Measurements from ENCODE around the gene WDR88.

DNA sequence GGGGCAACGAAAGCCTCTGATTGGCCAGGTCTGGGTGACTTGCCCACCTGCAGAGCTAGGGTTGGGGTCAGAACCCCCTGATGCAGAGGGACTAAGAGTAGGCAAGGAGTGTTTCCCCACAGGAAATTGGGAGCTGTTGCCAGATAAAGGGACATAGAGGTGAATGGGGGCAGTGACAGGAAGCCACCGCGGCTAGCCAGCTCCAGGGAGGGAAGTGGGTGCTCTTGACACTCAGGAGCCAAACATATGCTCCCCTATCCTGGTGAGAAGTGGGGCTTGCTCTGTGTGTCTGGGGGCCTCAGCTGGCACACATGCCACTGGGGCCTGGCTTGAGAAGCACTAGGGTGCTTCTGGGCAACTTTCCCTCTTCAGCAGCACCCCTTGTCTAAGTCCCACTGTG, 26.0 kb downstream of the WDR88 start:
- TF ChIP-seq, protein P1, sequence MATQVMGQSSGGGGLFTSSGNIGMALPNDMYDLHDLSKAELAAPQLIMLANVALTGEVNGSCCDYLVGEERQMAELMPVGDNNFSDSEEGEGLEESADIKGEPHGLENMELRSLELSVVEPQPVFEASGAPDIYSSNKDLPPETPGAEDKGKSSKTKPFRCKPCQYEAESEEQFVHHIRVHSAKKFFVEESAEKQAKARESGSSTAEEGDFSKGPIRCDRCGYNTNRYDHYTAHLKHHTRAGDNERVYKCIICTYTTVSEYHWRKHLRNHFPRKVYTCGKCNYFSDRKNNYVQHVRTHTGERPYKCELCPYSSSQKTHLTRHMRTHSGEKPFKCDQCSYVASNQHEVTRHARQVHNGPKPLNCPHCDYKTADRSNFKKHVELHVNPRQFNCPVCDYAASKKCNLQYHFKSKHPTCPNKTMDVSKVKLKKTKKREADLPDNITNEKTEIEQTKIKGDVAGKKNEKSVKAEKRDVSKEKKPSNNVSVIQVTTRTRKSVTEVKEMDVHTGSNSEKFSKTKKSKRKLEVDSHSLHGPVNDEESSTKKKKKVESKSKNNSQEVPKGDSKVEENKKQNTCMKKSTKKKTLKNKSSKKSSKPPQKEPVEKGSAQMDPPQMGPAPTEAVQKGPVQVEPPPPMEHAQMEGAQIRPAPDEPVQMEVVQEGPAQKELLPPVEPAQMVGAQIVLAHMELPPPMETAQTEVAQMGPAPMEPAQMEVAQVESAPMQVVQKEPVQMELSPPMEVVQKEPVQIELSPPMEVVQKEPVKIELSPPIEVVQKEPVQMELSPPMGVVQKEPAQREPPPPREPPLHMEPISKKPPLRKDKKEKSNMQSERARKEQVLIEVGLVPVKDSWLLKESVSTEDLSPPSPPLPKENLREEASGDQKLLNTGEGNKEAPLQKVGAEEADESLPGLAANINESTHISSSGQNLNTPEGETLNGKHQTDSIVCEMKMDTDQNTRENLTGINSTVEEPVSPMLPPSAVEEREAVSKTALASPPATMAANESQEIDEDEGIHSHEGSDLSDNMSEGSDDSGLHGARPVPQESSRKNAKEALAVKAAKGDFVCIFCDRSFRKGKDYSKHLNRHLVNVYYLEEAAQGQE (IDR thresholded peaks at IDR 0.05; ENCODE audit: insufficient replicate concordance, low read depth) = no peak
- TF ChIP-seq, protein P2, sequence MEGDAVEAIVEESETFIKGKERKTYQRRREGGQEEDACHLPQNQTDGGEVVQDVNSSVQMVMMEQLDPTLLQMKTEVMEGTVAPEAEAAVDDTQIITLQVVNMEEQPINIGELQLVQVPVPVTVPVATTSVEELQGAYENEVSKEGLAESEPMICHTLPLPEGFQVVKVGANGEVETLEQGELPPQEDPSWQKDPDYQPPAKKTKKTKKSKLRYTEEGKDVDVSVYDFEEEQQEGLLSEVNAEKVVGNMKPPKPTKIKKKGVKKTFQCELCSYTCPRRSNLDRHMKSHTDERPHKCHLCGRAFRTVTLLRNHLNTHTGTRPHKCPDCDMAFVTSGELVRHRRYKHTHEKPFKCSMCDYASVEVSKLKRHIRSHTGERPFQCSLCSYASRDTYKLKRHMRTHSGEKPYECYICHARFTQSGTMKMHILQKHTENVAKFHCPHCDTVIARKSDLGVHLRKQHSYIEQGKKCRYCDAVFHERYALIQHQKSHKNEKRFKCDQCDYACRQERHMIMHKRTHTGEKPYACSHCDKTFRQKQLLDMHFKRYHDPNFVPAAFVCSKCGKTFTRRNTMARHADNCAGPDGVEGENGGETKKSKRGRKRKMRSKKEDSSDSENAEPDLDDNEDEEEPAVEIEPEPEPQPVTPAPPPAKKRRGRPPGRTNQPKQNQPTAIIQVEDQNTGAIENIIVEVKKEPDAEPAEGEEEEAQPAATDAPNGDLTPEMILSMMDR (IDR thresholded peaks at IDR 0.05; ENCODE audit: insufficient read depth, low read length) = no peak
- TF ChIP-seq POLR2AphosphoS5 (IDR thresholded peaks at IDR 0.05; ENCODE audit: low read depth) = no peak
